IMR-90 (cell line): ENCODE results near the gene TBL3. TPM values are rescaled to one million over a fixed set of nuclear protein-coding genes. Genes with fewer than 3 reads are reported as not detected.

ENCODE experiments used
- ATAC-seq: fragments of 200-7000 bp; cut with Tn5 transposase; 2 replicates; pipeline ENCODE4 v1.9.1; 2020; ENCODE audit warnings: low read depth, mild to moderate bottlenecking, moderate library complexity
- BruUV-seq: library from RNA; stranded (reverse); fragments of 400-500 nt; replicated peaks from 2 replicates; lab custom pipeline; 2021; lab: Mats Ljungman, UMichigan
- CTCF ChIA-PET: fragments of 300-600 bp; formaldehyde crosslinking; extraction: SDS; loops from one replicate; lab custom pipeline; 2021; ENCODE audit warnings: antibody characterized with exemption; lab: Yijun Ruan, JAX
- POLR2A ChIA-PET: fragments of 300-600 bp; sonication (Branson Sonifier 250); formaldehyde crosslinking; loops from one replicate; lab custom pipeline; 2022; ENCODE audit warnings: antibody characterized with exemption; ENCODE audit not compliant: unreplicated experiment; lab: Charles Lee
- DNase-seq: peaks from one replicate; pipeline ENCODE4 v3.0.0; 2013
- H2AFZ ChIP-seq: replicated peaks from 2 replicates; pipeline ENCODE3; 2013; ENCODE audit warnings: low read length, mild to moderate bottlenecking; ENCODE audit not compliant: poor library complexity
- H2AK5ac ChIP-seq: 2 replicates; pipeline ENCODE4 v1.6.1; 2013; ENCODE audit warnings: low read depth, low read length, inconsistent platforms
- H2AK9ac ChIP-seq: replicated peaks from 2 replicates; pipeline ENCODE3; 2013; ENCODE audit warnings: mild to moderate bottlenecking, low read depth, low read length, moderate library complexity; ENCODE audit not compliant: poor library complexity
- H2BK120ac ChIP-seq: 2 replicates; pipeline ENCODE4 v1.6.1; 2013; ENCODE audit warnings: low read depth, low read length, inconsistent platforms
- H2BK15ac ChIP-seq: 3 replicates; pipeline ENCODE4 v1.6.1; 2013; ENCODE audit warnings: low read depth, low read length, inconsistent platforms
- H2BK20ac ChIP-seq: 2 replicates; pipeline ENCODE4 v1.6.1; 2013; ENCODE audit warnings: low read depth, mild to moderate bottlenecking, inconsistent platforms, low read length, moderate library complexity
- H2BK5ac ChIP-seq: 2 replicates; pipeline ENCODE4 v1.6.1; 2013; ENCODE audit warnings: mild to moderate bottlenecking, low read depth, low read length, inconsistent platforms; ENCODE audit not compliant: poor library complexity, severe bottlenecking
- H3K14ac ChIP-seq: replicated peaks from 2 replicates; pipeline ENCODE4 v1.6.1; 2013; ENCODE audit warnings: low read depth, low read length, inconsistent platforms
- H3K18ac ChIP-seq: 2 replicates; pipeline ENCODE4 v1.6.1; 2013; ENCODE audit warnings: low read depth, low read length, control low read depth
- H3K23ac ChIP-seq: 2 replicates; pipeline ENCODE4 v1.6.1; 2013; ENCODE audit warnings: low read depth, low read length, inconsistent platforms
- H3K27ac ChIP-seq: 2 replicates; pipeline ENCODE4 v1.5.1; 2013; ENCODE audit warnings: mild to moderate bottlenecking, control low read depth, low read length; ENCODE audit not compliant: insufficient read depth
- H3K27me3 ChIP-seq: 2 replicates; pipeline ENCODE4 v1.6.1; 2013; ENCODE audit warnings: low read length; ENCODE audit not compliant: control insufficient read depth, insufficient read depth
- H3K36me3 ChIP-seq: 2 replicates; pipeline ENCODE4 v1.6.1; 2013; ENCODE audit warnings: low read length, mixed read lengths; ENCODE audit not compliant: control insufficient read depth, insufficient read depth
- H3K4ac ChIP-seq: 2 replicates; pipeline ENCODE4 v1.6.1; 2013; ENCODE audit warnings: low read depth, low read length, inconsistent platforms
- H3K4me1 ChIP-seq: 2 replicates; pipeline ENCODE4 v1.6.1; 2013; ENCODE audit warnings: low read length, mixed read lengths; ENCODE audit not compliant: control insufficient read depth, insufficient read depth
- H3K4me2 ChIP-seq: 2 replicates; pipeline ENCODE4 v1.6.1; 2013; ENCODE audit warnings: low read depth, mild to moderate bottlenecking, control low read depth, low read length, moderate library complexity
- H3K4me3 ChIP-seq: 2 replicates; pipeline ENCODE4 v1.5.1; 2013; ENCODE audit warnings: low read depth, mild to moderate bottlenecking, control low read depth, low read length, moderate library complexity; ENCODE audit not compliant: insufficient read depth
- H3K56ac ChIP-seq: 2 replicates; pipeline ENCODE4 v1.6.1; 2013; ENCODE audit warnings: low read length, inconsistent platforms; ENCODE audit not compliant: insufficient read depth; ENCODE audit errors: extremely low read depth
- H3K79me1 ChIP-seq, 2 experiments: 2 replicates each; pipeline ENCODE4 v1.6.1; 2013; ENCODE audit warnings: low read length in 2 of 2, inconsistent platforms in 1 of 2, low read depth in 1 of 2
- H3K9ac ChIP-seq: 2 replicates; pipeline ENCODE4 v1.6.1; 2013; ENCODE audit warnings: low read depth, low read length, control low read depth
- H3K9me1 ChIP-seq: 2 replicates; pipeline ENCODE4 v1.6.1; 2013; ENCODE audit warnings: low read length, inconsistent platforms; ENCODE audit not compliant: insufficient read depth
- H3K9me3 ChIP-seq: 2 replicates; pipeline ENCODE4 v1.6.1; 2013; ENCODE audit warnings: low read length; ENCODE audit not compliant: control insufficient read depth, insufficient read depth
- H4K20me1 ChIP-seq: 2 replicates; pipeline ENCODE4 v1.6.1; 2013; ENCODE audit warnings: low read length, inconsistent platforms; ENCODE audit not compliant: insufficient read depth
- H4K5ac ChIP-seq: 2 replicates; pipeline ENCODE4 v1.6.1; 2013; ENCODE audit warnings: mild to moderate bottlenecking, low read depth, low read length, control low read depth
- H4K8ac ChIP-seq, 2 experiments: 2 replicates each; pipeline ENCODE4 v1.6.1; 2013; ENCODE audit warnings: low read depth in 2 of 2, low read length in 2 of 2, control low read depth in 1 of 2, inconsistent platforms in 1 of 2
- H4K91ac ChIP-seq: 2 replicates; pipeline ENCODE4 v1.6.1; 2013; ENCODE audit warnings: low read depth, low read length, inconsistent platforms; ENCODE audit not compliant: insufficient read depth
- BHLHE40 ChIP-seq: fragments of 150-350 bp; IDR thresholded peaks from 2 replicates; pipeline ENCODE4 v1.6.1; 2016; ENCODE audit warnings: mild to moderate bottlenecking, low read depth, low read length
- CEBPB ChIP-seq: IDR thresholded peaks from 2 replicates; pipeline ENCODE4 v1.6.1; 2012; ENCODE audit warnings: low read depth, low read length, improper control_type of control experiment
- CHD1 ChIP-seq: IDR thresholded peaks from 2 replicates; pipeline ENCODE4 v1.6.1; 2012; ENCODE audit warnings: low read depth, low read length, improper control_type of control experiment
- FOS ChIP-seq: fragments of 150-350 bp; IDR thresholded peaks from 2 replicates; pipeline ENCODE4 v1.6.1; 2016; ENCODE audit warnings: low read depth, low read length
- MAFK ChIP-seq: IDR thresholded peaks from 2 replicates; pipeline ENCODE4 v1.6.1; 2012; ENCODE audit warnings: low read depth, low read length, improper control_type of control experiment
- MAZ ChIP-seq: IDR thresholded peaks from 2 replicates; pipeline ENCODE4 v1.6.1; 2012; ENCODE audit warnings: low read depth, mild to moderate bottlenecking, low read length, improper control_type of control experiment, moderate library complexity, borderline replicate concordance
- MXI1 ChIP-seq: IDR thresholded peaks from 2 replicates; pipeline ENCODE4 v1.6.1; 2012; ENCODE audit warnings: low read depth, mild to moderate bottlenecking, low read length, moderate library complexity, borderline replicate concordance
- NFE2L2 ChIP-seq: fragments of 150-350 bp; IDR thresholded peaks from 2 replicates; pipeline ENCODE4 v1.6.1; 2016; ENCODE audit warnings: low read depth, mild to moderate bottlenecking, low read length
- POLR2A ChIP-seq: IDR thresholded peaks from 2 replicates; pipeline ENCODE4 v1.6.1; 2012; ENCODE audit warnings: mild to moderate bottlenecking, low read depth, low read length
- RAD21 ChIP-seq: IDR thresholded peaks from 2 replicates; pipeline ENCODE4 v1.6.1; 2012; ENCODE audit warnings: low read length, improper control_type of control experiment
- RCOR1 ChIP-seq: IDR thresholded peaks from 2 replicates; pipeline ENCODE4 v1.6.1; 2012; ENCODE audit warnings: mild to moderate bottlenecking, low read length, improper control_type of control experiment; ENCODE audit not compliant: insufficient replicate concordance
- RFX5 ChIP-seq: IDR thresholded peaks from 2 replicates; pipeline ENCODE4 v1.8.0; 2012; ENCODE audit warnings: low read depth, mild to moderate bottlenecking, low read length, moderate library complexity
- SMC3 ChIP-seq: fragments of 150-350 bp; IDR thresholded peaks from 2 replicates; pipeline ENCODE4 v1.6.1; 2016; ENCODE audit warnings: low read depth, mild to moderate bottlenecking, antibody characterized with exemption, low read length, moderate library complexity
- WGBS, 2 experiments: methylation state at CpG; one replicate each; pipeline versions ENCODE4 v1.1.5 to v1.1.7; 2013; ENCODE audit warnings: missing lambda C conversion rate in 2 of 2; ENCODE audit not compliant: insufficient read length in 1 of 2; ENCODE audit errors: extremely low coverage in 2 of 2; 5-methylcytosine and 5-hydroxymethylcytosine counted together
- dilution Hi-C: fragments of 300-500 bp; cut with HindIII; formaldehyde crosslinking; loops from one replicate; pipeline ENCODE4 v1.14.3; 2018; ENCODE audit warnings: low sequenced_read_pairs; ENCODE audit not compliant: unreplicated experiment
- in situ Hi-C: fragments of 300-500 bp; cut with MboI; formaldehyde crosslinking; loops from 3 replicates; pipeline ENCODE4 v1.14.3; 2019; ENCODE audit warnings: low sequenced_read_pairs, inconsistent platforms, mixed read lengths
- intact Hi-C: fragments of 100-400 bp; cut with micrococcal nuclease; formaldehyde crosslinking; loops from 2 replicates; pipeline ENCODE4 v1.10.0; 2022
- polyA plus RNA-seq, 3 experiments: library from polyadenylated mRNA; depleted of rRNA; stranded (reverse); fragments of >200 nt; gene quantifications; 2 replicates each; pipeline ENCODE4 v1.2.3, GENCODE V29; 2012; ENCODE audit warnings: low replicate concordance in 1 of 3
- total RNA-seq: library from RNA; depleted of rRNA; stranded (reverse); fragments of >200 nt; gene quantifications from 2 replicates; pipeline ENCODE4 v1.2.3, GENCODE V29; 2012
- TF ChIP-seq, protein P1 (sequence below): fragments of 150-350 bp; IDR thresholded peaks from 2 replicates; pipeline ENCODE4 v1.6.1; 2016; ENCODE audit warnings: low read depth, mild to moderate bottlenecking, low read length, moderate library complexity, borderline replicate concordance
- TF ChIP-seq, protein P2 (sequence below): fragments of 150-350 bp; IDR thresholded peaks from 2 replicates; pipeline ENCODE4 v1.6.1; 2017; ENCODE audit warnings: mild to moderate bottlenecking, antibody characterized with exemption, low read length, low read depth
- TF ChIP-seq, protein P3 (sequence below): conservative IDR thresholded peaks from 2 replicates; pipeline ENCODE4 v1.5.1; 2012; ENCODE audit warnings: mild to moderate bottlenecking, low read depth, low read length, improper control_type of control experiment

Gene TBL3
- total and polyA plus RNA-seq, 2 of the 4 experiments (the other 2 are of a cell fraction), result 38.5 to 60.8 TPM

DNA sequence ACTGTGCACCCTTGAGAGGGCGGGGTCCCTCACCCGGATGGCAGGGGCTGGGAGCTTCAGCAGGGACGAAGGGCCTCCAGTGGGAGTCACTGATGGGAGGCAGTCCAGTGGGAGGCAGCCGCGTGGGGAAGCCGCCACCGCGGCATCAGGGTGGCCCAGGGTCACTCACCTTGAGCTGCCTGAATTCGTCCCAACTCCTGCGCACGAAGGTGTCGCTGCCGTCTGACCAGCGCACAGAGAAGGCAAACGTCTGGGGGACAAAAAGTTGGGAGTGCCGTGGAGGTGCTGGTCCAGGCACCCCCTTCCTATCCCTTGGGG lies 8.9 kb downstream of the TBL3 start:
- Histone ChIP-seq H3K18ac (no peak overlapping the region), H2AFZ (no peak overlapping the region), H3K79me1 (peaks cover 12 to 13% of the 10 kb centered on the region in 2 experiments), H3K9ac (no peak overlapping the region), H4K91ac (no peak overlapping the region), H4K5ac (no peak overlapping the region), H2BK20ac (no peak overlapping the region), H3K4me3 (no peak overlapping the region), H2AK5ac (no peak overlapping the region), H3K4me2 (no peak overlapping the region), H3K4ac (no peak overlapping the region), H3K9me3 (no peaks in the 10 kb centered on the region), H2BK15ac (no peak overlapping the region), H2BK5ac (no peak overlapping the region), H3K14ac (no peak overlapping the region), H3K56ac (no peak overlapping the region), H4K20me1 (no peaks in the 10 kb centered on the region; the same call in none of the 2 replicates), H3K27me3 (peaks cover 31% of the 10 kb centered on the region; the same call in 1 of the 2 replicates), H2BK120ac (no peak overlapping the region), H3K23ac (no peak overlapping the region), H2AK9ac (no peak overlapping the region), H3K36me3 (peaks cover 34% of the 10 kb centered on the region), H3K9me1 (peaks cover 8% of the 10 kb centered on the region), H3K27ac (no peak overlapping the region), H3K4me1 (peaks cover 8% of the 10 kb centered on the region), H4K8ac (no peak overlapping the region)
- CTCF ChIA-PET, result interaction anchor here (1.3 kb wide), 2 partner anchors 23 to 159 kb away, joined by 3 to 5 read pairs; no protein-coding TSS in a partner anchor
- dilution Hi-C loops (no loop called here), in situ Hi-C loops (no loop called here), intact Hi-C loops (no loop called here)
- DNase-seq, result no peak
- no TSS peak for BruUV-seq
- TF ChIP-seq CEBPB (no peak), RCOR1 (no peak), BHLHE40 (no peak), RFX5 (no peak), SMC3 (no peak), MAFK (no peak), MXI1 (no peak), MAZ (no peak), NFE2L2 (no peak), FOS (no peak), RAD21 (no peak), CHD1 (no peak), POLR2A (no peak)
- TF ChIP-seq, protein P1, sequence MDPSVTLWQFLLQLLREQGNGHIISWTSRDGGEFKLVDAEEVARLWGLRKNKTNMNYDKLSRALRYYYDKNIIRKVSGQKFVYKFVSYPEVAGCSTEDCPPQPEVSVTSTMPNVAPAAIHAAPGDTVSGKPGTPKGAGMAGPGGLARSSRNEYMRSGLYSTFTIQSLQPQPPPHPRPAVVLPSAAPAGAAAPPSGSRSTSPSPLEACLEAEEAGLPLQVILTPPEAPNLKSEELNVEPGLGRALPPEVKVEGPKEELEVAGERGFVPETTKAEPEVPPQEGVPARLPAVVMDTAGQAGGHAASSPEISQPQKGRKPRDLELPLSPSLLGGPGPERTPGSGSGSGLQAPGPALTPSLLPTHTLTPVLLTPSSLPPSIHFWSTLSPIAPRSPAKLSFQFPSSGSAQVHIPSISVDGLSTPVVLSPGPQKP, result no peak
- TF ChIP-seq, protein P2, sequence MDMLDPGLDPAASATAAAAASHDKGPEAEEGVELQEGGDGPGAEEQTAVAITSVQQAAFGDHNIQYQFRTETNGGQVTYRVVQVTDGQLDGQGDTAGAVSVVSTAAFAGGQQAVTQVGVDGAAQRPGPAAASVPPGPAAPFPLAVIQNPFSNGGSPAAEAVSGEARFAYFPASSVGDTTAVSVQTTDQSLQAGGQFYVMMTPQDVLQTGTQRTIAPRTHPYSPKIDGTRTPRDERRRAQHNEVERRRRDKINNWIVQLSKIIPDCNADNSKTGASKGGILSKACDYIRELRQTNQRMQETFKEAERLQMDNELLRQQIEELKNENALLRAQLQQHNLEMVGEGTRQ, result no peak
- TF ChIP-seq, protein P3, sequence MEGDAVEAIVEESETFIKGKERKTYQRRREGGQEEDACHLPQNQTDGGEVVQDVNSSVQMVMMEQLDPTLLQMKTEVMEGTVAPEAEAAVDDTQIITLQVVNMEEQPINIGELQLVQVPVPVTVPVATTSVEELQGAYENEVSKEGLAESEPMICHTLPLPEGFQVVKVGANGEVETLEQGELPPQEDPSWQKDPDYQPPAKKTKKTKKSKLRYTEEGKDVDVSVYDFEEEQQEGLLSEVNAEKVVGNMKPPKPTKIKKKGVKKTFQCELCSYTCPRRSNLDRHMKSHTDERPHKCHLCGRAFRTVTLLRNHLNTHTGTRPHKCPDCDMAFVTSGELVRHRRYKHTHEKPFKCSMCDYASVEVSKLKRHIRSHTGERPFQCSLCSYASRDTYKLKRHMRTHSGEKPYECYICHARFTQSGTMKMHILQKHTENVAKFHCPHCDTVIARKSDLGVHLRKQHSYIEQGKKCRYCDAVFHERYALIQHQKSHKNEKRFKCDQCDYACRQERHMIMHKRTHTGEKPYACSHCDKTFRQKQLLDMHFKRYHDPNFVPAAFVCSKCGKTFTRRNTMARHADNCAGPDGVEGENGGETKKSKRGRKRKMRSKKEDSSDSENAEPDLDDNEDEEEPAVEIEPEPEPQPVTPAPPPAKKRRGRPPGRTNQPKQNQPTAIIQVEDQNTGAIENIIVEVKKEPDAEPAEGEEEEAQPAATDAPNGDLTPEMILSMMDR, result no peak
- WGBS, 2 experiments, result 12% methylated on average over 5 of the region's 16 CpGs; no CpG with 5 or more reads in 1 of the 2 experiments
- ATAC-seq, result no peak
- POLR2A ChIA-PET, result no interaction called here
